ENCODE results near the gene LTBP3. TPM values are rescaled to one million over a fixed set of nuclear protein-coding genes. Genes with fewer than 3 reads are reported as not detected.

The LTBP3 gene
- total and polyA plus RNA-seq, 2 experiments from 2014 or later, result 53.7 to 85.3 TPM

GRCh38 chr11:65506772-65507505 is 51.2 kb downstream of the LTBP3 start:
- Histone ChIP-seq H3K4me2 (peak overlapping the region; percentile 87), H3K79me2 (peaks cover 59% of the 10 kb centered on the region), H3K27ac (peak overlapping the region; percentile 99), H2AFZ (no peak overlapping the region), H3K36me3 (replicated peaks; ENCODE audit: insufficient read depth, low read depth) (peaks cover 16% of the 10 kb centered on the region), H3K9me2 (replicated peaks; ENCODE audit: insufficient read depth) (no peaks in the 10 kb centered on the region), H3K4me3 (no peak overlapping the region), H3K4me1 (ENCODE audit: insufficient read depth) (no peaks in the 10 kb centered on the region), H4K20me1 (ENCODE audit: insufficient read depth, poor library complexity, severe bottlenecking) (peaks cover 51% of the 10 kb centered on the region), H3K9me3 (ENCODE audit: low read depth) (no peaks in the 10 kb centered on the region), H3K27me3 (no peaks in the 10 kb centered on the region)
- peak; percentile 22 for TF ChIP-seq EZH2phosphoT487 (IDR thresholded peaks at IDR 0.05; ENCODE audit: low read depth, severe bottlenecking, unreplicated experiment)
- no peak for TF ChIP-seq CTCF (IDR thresholded peaks at IDR 0.05; ENCODE audit: poor library complexity)
- TF ChIP-seq EZH2 (IDR thresholded peaks at IDR 0.05; ENCODE audit: borderline replicate concordance), result no peak
- DNase-seq (ENCODE audit: low spot score), result peak; percentile 93
- 28% methylated on average over 7 of the region's 7 CpGs for WGBS (ENCODE audit: low lambda C conversion rate, missing lambda C conversion rate)

- Histone ChIP-seq H2AFZ (no peak overlapping the region), H4K20me1 (ENCODE audit: insufficient read depth, poor library complexity, severe bottlenecking) (peaks cover 57% of the 10 kb centered on the region), H3K27ac (peak overlapping the region; percentile 99), H3K4me2 (peak overlapping the region; percentile 87), H3K79me2 (peaks cover 65% of the 10 kb centered on the region), H3K9me3 (ENCODE audit: low read depth) (no peaks in the 10 kb centered on the region), H3K9me2 (replicated peaks; ENCODE audit: insufficient read depth) (no peaks in the 10 kb centered on the region), H3K4me1 (ENCODE audit: insufficient read depth) (no peaks in the 10 kb centered on the region), H3K27me3 (no peaks in the 10 kb centered on the region), H3K4me3 (peak overlapping the region; percentile 74), H3K36me3 (replicated peaks; ENCODE audit: insufficient read depth, low read depth) (peaks cover 22% of the 10 kb centered on the region)
- TF ChIP-seq CTCF (IDR thresholded peaks at IDR 0.05; ENCODE audit: poor library complexity), result no peak
- TF ChIP-seq EZH2phosphoT487 (IDR thresholded peaks at IDR 0.05; ENCODE audit: low read depth, severe bottlenecking, unreplicated experiment), result no peak
- TF ChIP-seq EZH2 (IDR thresholded peaks at IDR 0.05; ENCODE audit: borderline replicate concordance), result no peak
- DNase-seq (ENCODE audit: low spot score), result no peak
- 45% methylated on average over 4 of the region's 4 CpGs for WGBS (ENCODE audit: low lambda C conversion rate, missing lambda C conversion rate)
Measured at GRCh38 chr11:65506290-65506771, 51.8 kb downstream of the LTBP3 start.

GRCh38 chr11:65505466-65506289 is 52.5 kb downstream of the LTBP3 start:
- no peaks in the 10 kb centered on the region for H3K9me3 ChIP-seq (ENCODE audit: low read depth)
- no peak for DNase-seq (ENCODE audit: low spot score)
- no peaks in the 10 kb centered on the region for H3K27me3 ChIP-seq
- no peaks in the 10 kb centered on the region for H3K9me2 ChIP-seq (replicated peaks; ENCODE audit: insufficient read depth)
- TF ChIP-seq EZH2 (IDR thresholded peaks at IDR 0.05; ENCODE audit: borderline replicate concordance) (no peak), EZH2phosphoT487 (IDR thresholded peaks at IDR 0.05; ENCODE audit: low read depth, severe bottlenecking, unreplicated experiment) (no peak), CTCF (IDR thresholded peaks at IDR 0.05; ENCODE audit: poor library complexity) (no peak)
- H2AFZ ChIP-seq, result no peak overlapping the region
- H3K4me3 ChIP-seq, result peak overlapping the region; percentile 74
- H4K20me1 ChIP-seq (ENCODE audit: insufficient read depth, poor library complexity, severe bottlenecking), result peaks cover 63% of the 10 kb centered on the region
- no peaks in the 10 kb centered on the region for H3K4me1 ChIP-seq (ENCODE audit: insufficient read depth)
- peak overlapping the region; percentile 99 for H3K27ac ChIP-seq
- H3K36me3 ChIP-seq (replicated peaks; ENCODE audit: insufficient read depth, low read depth), result peaks cover 24% of the 10 kb centered on the region
- peak overlapping the region; percentile 87 for H3K4me2 ChIP-seq
- H3K79me2 ChIP-seq, result peaks cover 71% of the 10 kb centered on the region
- WGBS (ENCODE audit: low lambda C conversion rate, missing lambda C conversion rate), result 40% methylated on average over 12 of the region's 12 CpGs
